ENCODE measurements around the gene ARMC6.

DNA sequence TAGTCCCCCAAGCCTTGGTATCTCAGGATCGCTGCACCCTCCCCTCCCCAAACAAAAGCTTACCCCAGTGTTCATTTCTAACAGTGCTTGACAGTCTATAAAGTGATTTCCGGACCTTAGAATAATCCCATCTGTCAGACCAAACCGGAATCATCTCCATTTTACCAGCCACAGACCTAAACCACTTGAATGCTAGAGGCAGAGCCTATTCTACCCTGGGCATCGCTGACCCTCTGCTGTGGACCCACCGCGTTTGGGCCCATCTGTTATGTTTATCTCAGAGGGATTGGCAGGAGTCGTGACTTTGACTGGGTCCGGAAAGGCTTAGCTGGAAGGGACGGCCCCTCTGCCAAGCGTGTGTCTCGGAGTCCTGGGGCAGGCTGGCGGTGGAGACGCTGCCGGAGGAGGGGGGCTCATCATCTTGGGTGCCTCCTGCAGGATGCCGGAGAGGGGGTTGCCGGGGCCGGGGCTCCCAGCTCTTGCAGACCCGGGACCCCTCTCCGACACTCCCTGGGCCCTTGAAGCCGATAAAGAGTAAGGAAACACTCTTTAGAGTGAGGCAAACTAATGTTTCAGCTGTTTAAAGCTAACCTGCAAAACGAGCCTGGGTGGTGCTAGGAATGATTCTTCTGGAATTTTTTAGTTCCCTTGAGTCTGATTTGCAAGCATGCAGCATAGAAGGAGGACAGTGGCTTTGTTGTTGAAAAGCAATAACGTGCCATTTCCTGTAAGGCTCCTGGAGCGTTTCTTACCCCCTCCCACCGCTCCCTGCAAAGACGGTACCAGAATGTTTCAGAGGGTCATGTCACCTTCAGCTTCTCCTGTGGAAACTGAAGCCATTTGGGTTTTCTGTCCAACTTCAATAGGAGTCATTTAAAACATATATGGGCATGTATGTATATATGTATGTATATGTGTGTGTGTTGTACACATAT, 31.7 kb downstream of the ARMC6 start:
- TF ChIP-seq, protein P1, sequence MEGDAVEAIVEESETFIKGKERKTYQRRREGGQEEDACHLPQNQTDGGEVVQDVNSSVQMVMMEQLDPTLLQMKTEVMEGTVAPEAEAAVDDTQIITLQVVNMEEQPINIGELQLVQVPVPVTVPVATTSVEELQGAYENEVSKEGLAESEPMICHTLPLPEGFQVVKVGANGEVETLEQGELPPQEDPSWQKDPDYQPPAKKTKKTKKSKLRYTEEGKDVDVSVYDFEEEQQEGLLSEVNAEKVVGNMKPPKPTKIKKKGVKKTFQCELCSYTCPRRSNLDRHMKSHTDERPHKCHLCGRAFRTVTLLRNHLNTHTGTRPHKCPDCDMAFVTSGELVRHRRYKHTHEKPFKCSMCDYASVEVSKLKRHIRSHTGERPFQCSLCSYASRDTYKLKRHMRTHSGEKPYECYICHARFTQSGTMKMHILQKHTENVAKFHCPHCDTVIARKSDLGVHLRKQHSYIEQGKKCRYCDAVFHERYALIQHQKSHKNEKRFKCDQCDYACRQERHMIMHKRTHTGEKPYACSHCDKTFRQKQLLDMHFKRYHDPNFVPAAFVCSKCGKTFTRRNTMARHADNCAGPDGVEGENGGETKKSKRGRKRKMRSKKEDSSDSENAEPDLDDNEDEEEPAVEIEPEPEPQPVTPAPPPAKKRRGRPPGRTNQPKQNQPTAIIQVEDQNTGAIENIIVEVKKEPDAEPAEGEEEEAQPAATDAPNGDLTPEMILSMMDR (IDR thresholded peaks at IDR 0.05) = no peak
- no peak for TF ChIP-seq POLR2A (IDR thresholded peaks at IDR 0.05)
